Middle frontal gyrus (tissue), 1 donor: ENCODE measurements around the gene RBM44.
"Not testable (repeated sequence)": the region's sequence is repeated elsewhere in the genome, so short reads cannot be mapped to it uniquely, and the experiment has no call there.

Experiments
- DNase-seq: peaks from one replicate; pipeline ENCODE4 v3.0.0-alpha.2; 2015; ENCODE audit warnings: low spot score; ENCODE audit errors: extremely low spot score

The RBM44 gene

DNA sequence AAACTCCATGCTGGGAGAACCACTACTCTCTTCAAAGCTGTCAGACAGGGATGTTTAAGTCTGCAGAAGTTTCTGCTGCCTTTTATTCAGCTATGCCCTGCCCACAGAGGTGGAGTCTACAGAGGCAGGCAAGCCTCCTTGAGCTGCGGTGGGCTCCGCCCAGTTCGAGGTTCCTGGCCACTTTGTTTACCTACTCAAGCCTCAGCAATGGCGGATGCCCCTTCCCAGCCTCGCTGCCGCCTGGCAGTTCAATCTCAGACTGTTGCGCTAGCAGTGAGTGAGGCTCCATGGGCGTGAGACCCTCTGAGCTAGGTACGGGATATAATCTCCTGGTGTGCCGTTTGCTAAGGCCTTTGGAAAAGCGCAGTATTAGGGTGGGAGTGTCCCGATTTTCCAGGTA, 50.4 kb downstream of the RBM44 start:
- DNase-seq: not testable (repeated sequence)

- DNase-seq: no peak
Measured at GRCh38 chr2:237854295-237854694, 55.7 kb downstream of the RBM44 start.

- no peak for DNase-seq
Measured at GRCh38 chr2:237857791-237858190, 59.2 kb downstream of the RBM44 start.

DNA sequence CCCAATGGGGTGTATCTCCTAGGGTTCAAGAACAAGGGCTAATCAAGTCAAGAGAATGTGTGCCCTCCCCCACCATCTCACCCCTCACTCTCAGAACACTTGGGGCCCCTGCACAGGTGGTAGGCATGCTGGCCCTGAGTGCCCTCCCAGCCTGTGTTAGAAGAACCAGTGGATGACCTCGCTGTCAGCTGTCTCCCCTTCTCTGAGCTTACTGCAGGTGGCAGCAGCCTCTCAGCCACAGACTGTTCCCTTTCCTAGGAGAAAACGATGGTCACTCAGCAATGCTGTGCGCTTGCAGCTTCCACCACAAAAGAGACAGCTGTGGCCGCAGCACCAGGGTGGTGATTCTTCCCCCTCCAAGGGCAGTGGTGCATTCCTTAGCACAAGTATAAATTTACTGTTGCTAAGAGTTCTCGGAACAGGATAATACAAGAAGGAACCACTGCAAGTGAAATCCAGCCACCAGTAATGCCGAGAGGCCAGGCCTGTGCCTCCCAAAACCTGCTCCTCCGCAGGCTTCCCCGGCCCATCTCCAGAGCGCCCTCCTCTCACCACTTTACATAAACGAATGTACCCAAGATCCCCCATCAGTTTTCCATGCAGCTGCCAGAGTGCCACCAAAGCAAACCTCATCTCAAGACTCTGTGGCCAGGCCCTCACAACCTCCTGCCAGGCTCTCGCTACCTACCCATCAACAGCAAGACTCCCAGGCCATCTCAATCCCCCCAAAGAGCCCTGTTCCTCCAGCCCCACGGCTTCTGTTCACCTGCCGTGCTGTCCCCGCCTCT, 59.9 kb downstream of the RBM44 start:
- peak; percentile 35 for DNase-seq

- no peak for DNase-seq
Measured at GRCh38 chr2:237859082-237859433, 60.5 kb downstream of the RBM44 start.

DNA sequence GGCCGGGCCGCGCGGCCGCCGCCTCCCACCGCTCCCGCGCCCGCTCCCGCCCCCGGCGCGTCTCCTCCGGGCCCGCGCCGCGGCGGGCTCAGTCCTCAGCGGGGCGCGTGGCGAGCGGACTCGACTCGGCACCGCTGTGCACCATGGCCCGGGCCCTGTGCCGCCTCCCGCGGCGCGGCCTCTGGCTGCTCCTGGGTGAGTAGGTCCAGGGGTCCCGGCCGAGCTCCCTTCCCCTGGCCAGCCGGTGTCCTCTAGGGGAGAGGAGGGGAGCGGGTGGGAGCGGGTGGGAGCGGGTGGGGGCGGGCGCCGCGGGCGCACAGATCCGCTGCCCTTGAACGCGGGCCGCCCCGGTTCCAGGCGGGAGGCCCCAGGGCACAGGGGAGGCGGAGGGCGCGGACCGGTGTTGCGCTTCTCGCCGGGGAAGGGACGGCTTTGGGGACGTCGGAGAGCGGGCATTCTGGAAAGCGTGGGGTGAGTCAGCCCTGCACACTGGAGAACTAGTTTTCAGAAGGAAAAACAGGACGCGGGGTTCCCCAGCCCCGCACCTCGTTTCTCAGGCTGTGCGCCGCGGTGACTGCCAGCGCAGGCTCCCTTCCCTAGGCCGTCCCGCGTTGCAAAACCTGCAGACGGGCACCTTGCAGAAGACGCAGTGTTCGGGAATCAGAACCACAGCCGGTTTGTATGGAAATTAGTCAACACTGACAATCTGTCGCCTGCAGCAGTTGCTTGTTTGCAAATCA, 61.1 kb downstream of the RBM44 start, which contains the start of gene RAMP1:
Gene RAMP1, plus strand, starts transcription at position 91 of the 740 bp plus-strand sequence. Its CDS starts 53 bp downstream, at position 144.
- no peak for DNase-seq

GRCh38 chr2:237860273-237860935, 61.8 kb downstream of the RBM44 start:
- DNase-seq: no peak

- DNase-seq: no peak
Measured at GRCh38 chr2:237861875-237862527, 63.4 kb downstream of the RBM44 start.

GRCh38 chr2:237862528-237862895, 63.9 kb downstream of the RBM44 start:
- no peak for DNase-seq

GRCh38 chr2:237863102-237863511, 64.5 kb downstream of the RBM44 start:
- no peak for DNase-seq

GRCh38 chr2:237863689-237864443, 65.3 kb downstream of the RBM44 start:
- no peak for DNase-seq

DNA sequence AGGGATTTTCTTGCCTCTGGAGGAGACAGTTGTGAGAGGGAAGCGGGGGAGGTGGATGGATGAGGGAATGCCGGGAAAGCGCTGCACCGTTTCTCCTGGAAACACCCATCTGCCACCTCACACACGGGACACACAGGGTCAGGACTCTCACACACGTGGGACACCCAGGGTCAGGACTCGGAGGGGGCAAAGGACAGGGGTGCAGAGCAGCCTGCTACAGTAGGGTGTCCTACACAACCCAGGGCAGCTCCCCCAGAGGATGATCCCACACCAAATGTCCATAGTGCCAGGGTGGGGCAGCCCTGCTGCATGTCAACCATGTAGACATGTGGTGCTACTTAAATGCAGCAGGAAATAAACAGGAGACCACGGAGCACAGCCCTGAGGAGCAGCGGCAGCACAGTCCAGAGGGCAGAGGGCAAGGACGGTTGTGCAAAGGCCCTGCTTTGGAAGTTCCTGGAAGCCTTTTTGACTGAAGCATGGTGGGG, 65.9 kb downstream of the RBM44 start:
- DNase-seq: no peak

GRCh38 chr2:237864940-237865622, 66.5 kb downstream of the RBM44 start:
- no peak for DNase-seq

- DNase-seq: no peak
Measured at GRCh38 chr2:237865623-237866041, 67.1 kb downstream of the RBM44 start.

DNA sequence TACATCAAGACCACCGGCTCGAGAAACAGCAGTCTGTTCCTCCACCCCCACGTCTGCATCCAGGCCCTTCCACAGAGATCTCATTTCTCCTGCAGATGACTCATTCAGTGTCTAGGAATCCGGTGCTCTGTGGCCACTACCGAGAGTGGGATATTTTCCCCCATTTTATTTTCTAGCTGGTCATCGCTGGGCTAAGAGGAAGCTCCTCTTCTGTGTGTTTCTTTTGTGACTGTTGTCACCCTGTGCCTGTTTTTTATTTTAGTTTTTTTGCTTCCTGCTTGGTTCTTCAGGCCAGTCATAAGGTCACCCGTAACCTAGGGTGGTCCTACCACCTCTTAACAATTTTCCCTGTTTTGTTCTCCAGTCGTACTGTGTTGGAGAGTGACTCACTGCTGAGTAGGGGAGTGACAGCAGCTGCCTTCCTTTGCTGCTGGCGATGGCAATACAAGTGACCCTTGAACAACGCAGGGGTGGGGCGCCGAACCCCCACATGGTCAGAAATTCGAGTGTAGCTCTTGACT, 67.6 kb downstream of the RBM44 start:
- no peak for DNase-seq

DNA sequence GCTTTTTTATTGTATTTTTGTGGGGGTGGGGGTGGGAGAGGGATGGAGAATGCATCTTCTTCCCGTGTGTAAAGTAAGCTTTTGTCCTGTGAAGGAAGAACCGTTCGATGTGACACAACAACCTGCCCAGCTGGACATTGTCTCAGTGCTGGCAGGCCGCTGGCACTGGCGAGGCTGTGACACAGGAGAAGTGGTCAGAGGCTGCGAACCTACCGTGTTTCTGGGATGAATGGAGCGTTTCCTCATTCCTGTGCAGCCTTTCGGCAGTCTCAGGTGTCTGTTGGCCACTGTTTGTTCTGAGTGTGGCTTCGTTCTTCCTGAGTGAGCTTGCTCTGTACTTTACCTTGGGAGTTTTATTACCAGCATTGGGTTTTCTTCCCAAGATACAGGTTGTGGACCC, 68.9 kb downstream of the RBM44 start:
- DNase-seq: no peak

- not testable (repeated sequence) for DNase-seq
Measured at GRCh38 chr2:237868074-237868473, 69.5 kb downstream of the RBM44 start.

DNA sequence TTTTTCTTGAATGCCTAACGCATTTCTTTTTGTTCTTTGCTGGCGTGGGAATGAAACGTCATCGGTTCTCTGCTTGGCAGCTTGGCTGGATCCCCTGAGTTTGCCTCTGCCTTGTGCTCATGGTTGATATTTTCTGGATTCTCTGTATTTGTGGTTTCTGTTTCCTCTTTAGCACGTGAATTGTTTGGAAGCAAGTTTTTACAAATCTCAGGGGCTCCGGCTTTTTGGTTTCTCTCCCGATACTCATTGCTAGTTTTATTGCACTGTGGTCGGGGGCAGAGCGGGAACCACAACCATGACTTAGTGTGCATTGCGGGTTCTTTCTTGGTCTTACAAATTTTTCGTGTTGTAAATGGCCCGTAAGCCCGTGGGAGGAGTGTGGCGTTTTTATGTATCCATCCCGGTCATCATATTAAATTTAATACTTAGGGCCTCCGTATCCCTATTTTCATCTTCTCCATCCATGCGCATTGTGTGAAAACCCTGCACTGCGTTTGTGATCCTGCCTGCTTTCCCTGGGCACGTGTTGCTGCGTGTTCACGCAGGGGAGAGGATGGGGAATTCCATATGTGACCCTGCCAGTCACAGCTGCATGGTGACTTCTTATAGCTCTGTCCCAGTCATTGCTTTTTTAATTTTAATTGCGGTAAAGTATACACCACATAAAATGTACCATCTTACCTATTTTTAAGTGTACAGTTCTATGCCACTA, 70.2 kb downstream of the RBM44 start:
- no peak for DNase-seq
